Left kidney (tissue), 2 donors: ENCODE data around the gene ZDHHC20. TPM values are rescaled to one million over a fixed set of nuclear protein-coding genes. Genes with fewer than 3 reads are reported as not detected.
"Not testable (repeated sequence)": the region's sequence is repeated elsewhere in the genome, so short reads cannot be mapped to it uniquely, and the experiment has no call there.

Source experiments
- DNase-seq: peaks from one replicate; pipeline ENCODE4 v3.0.0-alpha.2; 2013
- polyA plus RNA-seq: library from polyadenylated mRNA; unstranded; fragments of 120-200 nt; gene quantifications from one replicate; pipeline ENCODE4 v1.2.1, GENCODE V29; 2013; ENCODE audit not compliant: insufficient read length

ZDHHC20 gene
- polyA plus RNA-seq, 1 donor: 101 TPM

DNA sequence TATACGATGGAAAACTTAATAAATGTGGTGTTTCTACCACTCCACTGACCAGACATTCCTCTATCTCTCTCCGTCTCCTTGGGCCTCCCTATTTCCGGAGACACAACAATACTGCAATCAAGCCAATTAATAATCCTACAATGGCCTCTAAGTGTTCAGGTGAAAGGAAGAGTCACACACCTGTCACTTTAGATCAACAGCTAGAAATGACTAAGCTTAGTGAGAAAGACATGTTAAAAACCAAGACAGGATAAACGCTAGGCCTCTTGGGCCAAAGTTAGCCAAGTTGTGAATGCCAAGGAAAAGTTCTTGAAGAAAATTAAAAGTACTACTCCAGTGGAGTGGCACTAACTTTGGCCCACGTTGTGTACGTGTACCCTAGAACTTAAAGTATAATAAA, 22.5 kb downstream of the ZDHHC20 start:
- DNase-seq: no peak

DNA sequence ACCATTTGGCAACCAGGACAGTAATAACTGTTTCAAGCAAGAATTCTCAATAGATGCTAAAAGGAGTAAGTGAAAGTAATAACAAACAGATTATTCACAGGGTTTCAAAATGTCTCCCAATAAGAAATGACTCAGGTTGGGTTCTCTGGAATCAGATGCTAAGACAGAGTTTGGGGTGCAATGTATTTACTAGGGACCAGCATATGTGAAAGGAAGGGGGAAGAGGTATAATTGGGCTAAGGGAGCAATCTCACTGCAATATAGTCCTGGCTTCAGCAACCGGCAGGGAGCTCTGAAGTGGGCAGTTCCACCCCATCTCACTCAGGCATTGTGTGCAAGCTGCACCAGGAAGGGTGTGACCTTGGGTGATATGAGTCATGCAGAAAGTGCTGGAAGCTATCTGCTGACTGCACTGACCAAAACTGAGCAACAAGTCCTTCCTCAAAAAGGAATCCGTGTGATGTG, 23.4 kb downstream of the ZDHHC20 start:
- DNase-seq: no peak

DNA sequence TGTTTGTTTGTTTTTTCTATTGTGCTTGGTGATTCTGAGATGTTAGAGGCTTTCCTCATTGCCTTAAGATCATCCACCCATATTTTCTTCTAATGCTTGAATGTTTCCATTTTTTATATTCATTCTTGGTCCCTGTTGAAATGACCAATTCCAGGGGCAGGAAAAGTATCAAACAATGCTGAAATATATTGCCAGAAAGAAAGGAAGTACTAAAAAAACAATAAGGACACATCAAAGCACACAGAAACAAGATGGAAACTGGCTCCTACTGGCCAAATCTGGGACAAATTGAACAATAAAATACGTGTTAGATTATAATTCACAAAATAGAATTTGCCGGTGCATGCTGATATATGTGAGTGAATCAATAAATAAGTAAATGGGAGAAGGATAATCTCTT, 23.9 kb downstream of the ZDHHC20 start:
- DNase-seq: no peak

DNA sequence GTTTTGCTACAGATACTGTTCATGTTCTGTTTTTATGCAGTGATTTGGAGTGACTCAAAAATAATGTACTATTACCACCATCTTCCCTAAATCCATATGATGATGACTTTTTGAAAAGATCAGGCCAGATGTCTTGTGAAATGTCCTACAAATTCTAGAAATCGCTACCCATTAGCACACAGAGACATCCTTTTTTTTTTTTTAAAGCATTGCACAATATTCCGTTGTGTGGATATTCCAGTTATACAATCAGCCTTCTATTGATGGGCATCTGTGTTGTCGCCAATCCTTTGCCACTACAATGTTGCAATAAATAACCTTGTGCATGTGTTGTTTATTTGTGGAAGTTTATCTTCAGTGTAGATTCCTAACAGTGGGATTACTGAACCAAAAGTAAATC, 24.5 kb downstream of the ZDHHC20 start:
- no peak for DNase-seq

DNA sequence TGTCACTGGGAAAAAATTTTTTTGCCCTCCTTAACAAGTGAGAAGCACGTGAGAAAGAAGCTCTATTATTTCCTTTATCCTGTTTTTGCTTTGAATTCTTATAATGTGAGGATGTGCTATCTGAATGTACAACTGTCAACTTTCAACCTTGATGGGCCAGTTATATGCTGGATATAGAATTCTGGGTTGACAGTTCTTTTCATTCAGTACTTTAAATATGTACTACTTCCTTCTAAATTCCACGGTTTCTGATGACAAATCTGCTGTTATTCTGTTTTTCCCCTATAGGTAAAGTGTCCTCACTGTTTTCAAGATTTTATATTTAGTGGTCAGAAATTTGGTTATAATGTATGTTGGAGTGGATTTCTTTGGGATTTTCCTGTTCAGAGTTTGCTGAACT, 29.9 kb downstream of the ZDHHC20 start:
- no peak for DNase-seq

DNA sequence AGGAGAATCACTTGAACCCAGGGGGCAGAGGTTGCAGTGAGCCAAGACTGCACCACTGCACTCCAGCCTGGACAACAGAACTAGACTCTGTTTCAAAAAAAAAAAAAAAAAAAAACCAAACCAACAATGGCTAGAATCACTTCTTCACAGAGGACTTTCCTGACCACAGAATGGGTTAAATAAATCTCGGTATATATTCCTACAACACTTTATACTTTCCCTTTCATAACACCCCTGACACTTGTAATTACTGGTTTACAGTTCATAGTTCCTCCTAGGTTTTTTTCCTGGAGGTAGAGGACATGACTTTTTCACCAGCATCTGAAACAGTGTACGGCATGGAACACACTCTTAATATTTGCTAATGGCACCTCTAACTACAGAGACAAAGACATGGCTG, 31.4 kb downstream of the ZDHHC20 start:
- no peak for DNase-seq

DNA sequence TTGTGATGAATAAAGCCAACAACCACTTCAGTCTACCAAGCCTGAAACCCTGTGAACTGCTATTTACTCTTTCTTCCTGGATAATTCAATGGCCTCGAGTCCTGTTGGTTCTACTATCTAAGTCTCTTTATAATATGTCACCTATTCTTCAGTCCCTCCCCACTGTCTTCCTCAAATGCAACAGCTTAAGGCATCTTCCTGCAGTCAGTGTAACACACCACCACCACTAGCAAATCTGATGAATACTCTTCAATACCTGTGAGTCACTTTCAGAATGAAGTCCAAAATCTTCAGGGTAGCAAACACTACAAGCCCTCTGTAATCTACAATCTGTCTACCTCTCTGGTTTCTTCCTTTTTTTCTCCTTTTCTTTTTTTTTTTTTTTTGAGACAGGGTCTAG, 32.9 kb downstream of the ZDHHC20 start:
- DNase-seq: no peak

DNA sequence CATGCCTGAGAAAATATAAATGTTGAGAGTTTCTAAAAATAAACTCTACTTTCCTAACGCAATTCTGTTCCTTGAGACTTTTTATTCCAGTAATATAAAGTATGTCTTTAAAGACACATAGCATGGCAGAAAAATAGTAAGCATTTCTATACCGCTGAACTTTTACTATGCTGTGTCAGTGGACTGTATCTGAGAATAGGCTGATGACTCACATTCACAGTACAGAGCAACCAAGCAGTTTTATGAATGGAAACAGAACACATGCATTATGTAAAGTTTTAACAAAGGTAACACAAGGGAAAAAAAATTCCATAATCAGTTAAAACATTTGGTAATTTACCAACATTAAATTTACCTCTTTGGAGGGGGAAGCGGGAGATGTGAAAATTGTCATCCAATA, 38.4 kb downstream of the ZDHHC20 start:
- DNase-seq: no peak

DNA sequence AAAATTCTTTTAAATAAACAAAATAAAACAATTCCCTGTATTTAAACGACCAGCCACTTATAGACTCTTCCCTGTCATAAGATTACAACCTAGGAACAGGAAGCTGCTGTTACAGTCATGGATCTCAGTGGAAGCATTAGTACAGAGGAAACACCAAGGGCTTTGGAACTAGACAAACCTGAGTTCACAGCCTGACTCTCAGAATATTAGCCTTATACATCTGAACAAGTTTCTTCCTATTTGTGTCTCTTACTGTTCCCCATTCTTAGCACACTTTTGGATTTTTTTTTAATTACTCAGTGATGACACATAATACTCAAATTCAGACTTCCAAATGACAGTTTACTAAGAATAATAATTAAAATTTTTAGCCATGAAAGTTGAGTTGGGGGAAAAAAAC, 46.1 kb downstream of the ZDHHC20 start:
- DNase-seq: no peak

DNA sequence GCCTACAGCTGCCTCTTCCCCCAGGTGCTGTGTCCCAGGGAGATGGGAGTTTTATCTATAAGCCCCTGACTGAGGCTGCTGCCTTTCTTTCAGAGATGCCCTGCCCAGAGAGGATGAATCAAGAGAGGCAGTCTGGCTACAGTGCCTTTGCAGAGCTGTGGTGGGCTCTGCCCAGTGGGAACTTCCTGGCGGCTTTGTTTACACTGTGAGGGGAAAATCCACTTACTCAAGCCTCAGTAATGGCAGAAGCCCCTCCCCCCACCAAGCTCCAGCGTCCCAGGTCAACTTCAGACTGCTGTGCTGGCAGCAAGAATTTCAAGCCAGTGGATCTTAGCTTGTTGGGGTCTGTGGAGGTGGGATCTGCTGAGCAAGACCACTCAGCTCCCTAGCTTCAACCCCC, 48.6 kb downstream of the ZDHHC20 start:
- not testable (repeated sequence) for DNase-seq

DNA sequence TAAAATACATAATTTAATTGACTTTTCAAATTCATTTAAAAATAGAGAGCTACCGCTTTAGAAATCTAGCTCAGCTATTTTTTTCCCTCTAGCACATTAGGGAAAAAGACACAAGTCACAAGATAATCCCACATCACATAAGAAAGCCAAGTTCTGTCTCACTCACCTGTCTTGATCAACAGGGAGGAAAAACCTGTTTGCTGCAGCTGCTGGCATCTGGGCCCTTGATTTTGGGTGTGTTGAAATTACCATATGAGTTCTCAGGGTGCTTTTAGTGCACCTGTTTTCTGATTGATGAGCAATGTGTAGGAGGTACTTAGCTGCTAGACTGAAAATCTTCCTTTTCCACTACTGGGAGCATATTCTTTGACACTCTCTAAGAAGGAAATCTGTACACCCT, 53.8 kb downstream of the ZDHHC20 start:
- no peak for DNase-seq

DNA sequence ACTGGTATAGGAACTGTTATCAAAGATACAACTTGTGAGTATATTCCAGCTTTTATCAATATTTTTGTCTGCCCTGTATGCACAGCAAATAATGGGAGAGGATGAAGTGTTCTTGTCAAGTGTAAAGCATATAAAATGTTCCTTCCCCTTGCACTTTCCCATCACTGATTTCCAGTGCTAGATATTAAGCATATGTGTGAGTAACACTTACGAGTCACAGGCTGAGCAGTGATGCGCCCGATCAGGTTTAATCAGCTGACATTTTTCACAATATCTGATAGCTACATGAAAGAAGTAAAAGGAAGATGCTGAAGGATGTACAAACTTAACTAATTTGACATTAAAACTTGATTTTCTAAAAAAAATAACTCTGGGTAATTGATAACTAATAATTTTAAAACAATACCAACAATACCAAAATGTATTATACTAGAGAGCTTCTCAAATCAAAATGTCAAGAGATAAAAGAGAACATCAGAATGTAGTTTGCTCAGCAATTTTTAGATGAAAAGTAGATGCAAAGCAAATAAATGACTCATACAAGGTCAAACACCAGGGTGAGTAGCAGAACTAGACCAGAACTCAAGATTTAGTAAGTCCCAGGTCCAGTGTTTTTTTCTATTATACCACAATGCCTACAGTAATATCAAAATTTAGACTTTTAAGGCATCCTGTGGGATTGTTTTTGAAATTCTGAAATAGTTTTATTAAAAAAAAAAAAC, 56.4 kb downstream of the ZDHHC20 start:
- no peak for DNase-seq

DNA sequence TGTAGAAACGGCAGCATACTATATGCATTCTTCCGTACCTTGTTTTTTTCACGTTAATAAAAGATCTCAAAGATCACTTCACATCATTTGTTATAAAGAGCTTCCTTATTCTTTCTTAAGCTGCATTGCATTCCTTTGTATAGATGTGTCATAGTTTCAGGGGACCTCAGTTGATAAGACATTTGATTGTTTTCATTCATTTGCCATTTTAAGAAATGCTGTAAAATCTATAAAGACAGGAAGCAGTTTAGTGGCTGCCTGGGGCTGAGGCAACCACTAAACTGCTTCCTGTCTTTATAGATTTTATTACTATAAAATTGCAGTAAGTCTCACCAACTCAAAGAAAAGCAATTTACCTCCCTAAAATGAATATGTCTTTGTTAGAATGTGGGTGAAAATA, 59.4 kb downstream of the ZDHHC20 start:
- DNase-seq: no peak

DNA sequence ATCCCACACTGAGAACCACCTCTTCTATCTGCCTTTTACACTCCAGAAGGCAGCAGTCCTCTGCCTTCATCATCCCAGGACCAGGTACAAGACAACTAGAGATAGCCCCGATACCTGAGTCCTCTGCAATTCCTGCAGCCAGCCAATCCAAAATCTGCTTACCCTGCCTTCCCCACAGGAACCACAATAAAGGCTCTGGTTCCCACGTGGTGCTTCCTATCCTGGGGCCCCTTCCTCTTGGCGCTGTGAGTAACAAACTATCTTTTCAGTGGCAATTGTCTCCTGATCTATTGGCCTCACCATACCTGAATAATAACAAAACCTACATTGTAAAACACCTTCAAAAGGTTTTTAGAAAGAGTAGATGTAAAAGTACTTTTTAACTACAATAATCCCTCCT, 63.1 kb downstream of the ZDHHC20 start:
- no peak for DNase-seq

DNA sequence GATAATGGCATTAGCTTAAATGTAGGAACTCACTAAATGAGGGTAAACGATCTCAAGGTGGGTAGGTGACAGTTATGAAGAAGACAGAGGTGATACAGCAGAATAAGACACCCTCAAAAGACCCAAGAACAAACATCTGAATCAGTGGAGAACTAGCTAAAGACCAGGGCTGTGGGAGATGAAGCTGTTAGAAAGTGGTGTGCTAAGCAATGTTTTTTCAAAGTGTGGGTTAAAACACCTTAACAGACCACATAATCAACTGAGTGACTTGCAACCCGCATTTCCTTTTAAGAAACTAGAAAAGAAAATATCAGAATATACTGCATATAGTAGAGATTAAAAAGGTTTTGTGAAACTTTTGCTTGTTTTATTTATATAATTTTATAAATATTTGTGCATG, 70.0 kb downstream of the ZDHHC20 start:
- no peak for DNase-seq

DNA sequence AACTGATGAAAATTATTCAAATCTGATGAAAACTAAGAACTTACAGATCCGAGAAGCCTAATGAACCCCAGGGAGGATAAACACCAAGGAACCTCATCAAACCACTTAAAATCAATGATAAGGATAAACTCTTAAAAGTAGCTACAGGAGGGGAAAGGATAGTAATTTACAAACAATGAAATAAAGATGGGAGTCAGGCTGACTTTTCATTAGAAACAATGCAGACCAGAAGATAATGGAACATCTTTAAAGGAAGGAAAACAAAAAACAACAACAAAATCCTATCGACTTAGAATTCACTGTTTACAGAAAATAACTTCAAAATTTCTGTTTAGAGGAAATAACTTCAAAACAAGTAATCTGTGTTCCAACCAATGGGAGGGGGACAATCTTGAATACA, 73.4 kb downstream of the ZDHHC20 start:
- DNase-seq: no peak

DNA sequence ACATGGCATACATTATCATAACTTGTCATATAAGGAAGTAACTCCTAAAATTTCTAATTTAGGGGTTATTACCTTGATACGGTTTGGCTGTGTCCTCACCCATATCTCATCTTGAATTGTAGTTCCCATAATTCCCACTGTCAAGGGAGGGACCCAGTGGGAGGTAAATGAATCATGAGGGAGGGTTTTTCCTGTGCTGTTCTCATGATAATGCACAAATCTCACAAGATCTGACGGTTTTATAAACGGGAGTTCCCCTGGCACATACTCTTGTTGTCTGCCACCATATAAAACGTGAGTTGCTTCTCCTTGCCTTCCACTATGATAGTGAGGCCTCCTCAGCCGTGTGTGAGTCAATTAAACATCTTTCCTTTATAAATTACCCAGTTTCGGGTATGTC, 76.0 kb downstream of the ZDHHC20 start:
- no peak for DNase-seq

DNA sequence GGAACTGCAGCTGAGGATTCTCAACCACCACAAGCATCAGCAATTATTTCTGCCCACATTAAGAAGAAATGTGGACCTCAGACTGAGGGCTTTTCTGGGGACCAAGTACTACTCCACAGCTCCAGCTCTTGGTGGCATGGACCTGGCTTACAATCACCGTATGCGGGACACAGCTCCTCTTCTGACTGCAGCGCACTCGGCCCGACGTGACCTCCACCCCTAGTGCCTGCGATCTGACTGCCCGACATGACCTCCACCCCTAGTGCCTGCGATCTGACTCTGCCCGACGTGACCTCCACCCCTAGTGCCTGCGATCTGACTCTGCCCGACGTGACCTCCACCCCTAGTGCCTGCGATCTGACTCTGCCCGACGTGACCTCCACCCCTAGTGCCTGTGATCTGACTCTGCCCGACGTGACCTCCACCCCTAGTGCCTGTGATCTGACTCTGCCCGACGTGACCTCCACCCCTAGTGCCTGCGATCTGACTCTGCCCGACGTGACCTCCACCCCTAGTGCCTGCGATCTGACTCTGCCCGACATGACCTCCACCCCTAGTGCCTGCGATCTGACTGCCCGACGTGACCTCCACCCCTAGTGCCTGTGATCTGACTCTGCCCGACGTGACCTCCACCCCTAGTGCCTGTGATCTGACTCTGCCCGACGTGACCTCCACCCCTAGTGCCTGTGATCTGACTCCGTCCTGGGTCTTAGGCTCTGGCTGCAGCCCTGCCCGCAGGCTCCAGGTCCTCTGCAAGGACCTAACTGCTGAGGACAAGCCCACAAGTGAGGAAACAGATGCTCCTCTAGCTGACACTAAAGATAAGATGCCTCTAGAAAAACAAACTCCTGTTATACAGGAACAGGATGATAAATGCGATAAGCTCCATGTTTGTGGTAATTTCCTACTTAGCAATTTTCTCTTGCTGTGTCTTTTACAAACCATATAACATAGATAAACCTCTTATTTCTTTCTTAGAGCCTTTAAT, 81.8 kb downstream of the ZDHHC20 start:
- DNase-seq: not testable (repeated sequence)

DNA sequence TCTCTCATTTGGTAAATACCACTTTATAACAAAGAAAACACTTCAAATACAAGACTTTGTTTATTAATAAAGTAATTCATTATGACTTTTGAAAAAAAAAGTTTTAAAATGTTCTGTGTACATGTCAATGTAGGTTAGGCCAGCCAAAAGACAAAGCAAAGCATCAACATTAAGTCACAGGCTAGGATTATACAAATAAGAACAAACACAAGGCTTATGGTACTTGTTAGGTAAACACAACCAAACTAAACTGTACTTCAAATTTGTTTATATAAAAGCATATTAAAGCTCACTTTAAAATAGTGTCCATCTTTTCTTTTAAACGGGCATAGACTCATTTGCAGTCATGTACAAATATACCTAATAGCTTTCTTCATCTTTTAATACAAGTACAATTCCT, 86.6 kb downstream of the ZDHHC20 start:
- no peak for DNase-seq

DNA sequence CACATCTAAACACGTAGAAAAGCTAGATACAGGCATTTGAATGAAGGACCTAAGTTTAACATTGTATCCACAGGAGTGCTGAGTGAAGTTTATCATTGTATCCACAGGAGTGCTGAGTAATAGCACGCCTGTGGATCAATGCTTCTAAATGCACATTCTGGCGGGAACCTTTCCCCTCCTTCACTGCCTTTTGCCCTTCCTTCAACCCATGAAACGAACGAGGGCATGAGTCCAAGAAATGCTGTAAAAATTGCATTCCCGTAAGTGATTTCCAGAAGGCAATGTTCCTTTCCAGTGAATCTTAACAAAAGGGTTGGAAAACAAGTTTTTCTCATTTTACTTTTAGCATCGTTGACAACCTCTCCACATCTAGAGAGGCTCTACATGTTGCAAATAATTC, 88.1 kb downstream of the ZDHHC20 start:
- DNase-seq: peak; percentile 8

DNA sequence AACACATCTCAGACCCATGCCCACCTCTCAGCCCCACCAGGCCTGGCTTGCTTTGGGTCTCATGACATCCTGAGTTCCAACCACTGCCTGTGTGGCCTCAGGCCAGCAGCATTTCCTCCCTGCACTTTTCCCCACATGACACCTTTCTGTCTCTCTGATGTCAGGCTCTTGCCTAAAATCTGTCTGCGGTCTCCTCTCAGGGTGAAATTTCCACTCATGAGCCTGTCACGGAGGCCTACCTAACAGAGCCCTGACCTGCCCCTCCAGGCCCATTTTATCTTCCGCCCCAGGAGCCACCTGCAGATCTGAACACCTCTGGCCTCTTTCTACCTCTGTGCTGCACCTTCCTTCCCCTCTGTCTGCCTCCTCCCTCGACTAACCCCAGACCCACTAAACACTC, 93.5 kb downstream of the ZDHHC20 start:
- no peak for DNase-seq

DNA sequence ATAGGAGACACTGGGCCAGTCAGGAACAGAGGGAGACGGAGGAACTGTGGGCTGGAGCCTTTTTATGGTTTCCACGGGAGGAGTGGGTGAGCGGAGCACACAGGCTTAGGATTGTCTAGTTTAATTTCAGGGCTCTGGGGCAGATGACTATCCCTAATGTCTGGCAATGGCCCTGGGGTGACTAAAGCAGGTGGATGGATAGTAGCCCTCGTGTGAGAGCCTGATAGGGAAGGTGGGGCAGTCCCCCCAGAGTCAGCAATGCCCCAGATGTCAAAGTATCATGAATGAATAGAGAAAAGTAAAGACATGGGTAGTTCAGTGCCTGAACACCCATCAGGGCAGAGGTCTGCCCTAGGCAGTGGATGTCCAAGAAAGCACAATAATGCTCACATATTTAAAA, 94.2 kb downstream of the ZDHHC20 start:
- no peak for DNase-seq

DNA sequence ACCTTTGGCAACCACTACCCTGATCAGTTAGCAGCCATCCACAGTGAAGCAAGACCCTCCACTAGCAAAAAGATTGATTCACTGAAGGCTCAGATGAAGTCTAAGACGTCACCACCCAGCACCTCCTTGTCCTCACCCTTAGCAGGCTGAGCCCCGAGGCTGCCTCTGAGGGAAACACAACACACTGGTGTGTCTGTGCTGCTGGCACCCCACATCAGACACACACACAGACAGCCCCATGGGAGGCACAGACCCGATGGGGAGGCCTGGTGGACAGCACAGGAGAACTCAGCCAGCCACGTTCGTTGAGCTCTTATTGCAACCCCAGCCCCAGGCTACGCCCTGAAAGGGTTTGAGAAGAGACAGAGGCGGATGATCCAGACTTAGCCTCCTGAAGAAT, 94.7 kb downstream of the ZDHHC20 start:
- DNase-seq: no peak
